ENCODE results near the gene PLAC1.

PLAC1 gene

GRCh38 chrX:134633832-134634231, 24.4 kb downstream of the PLAC1 start:
- Histone ChIP-seq H3K27ac (no peak overlapping the region), H3K4me3 (no peak overlapping the region)

- Histone ChIP-seq H3K27ac (no peak overlapping the region), H3K4me3 (no peak overlapping the region)
Observed at GRCh38 chrX:134633394-134633793, 24.9 kb downstream of the PLAC1 start.

GRCh38 chrX:134632355-134632754, 25.9 kb downstream of the PLAC1 start:
- Histone ChIP-seq H3K27ac (no peak overlapping the region), H3K4me3 (no peak overlapping the region)

- no peak overlapping the region for H3K4me3 ChIP-seq
- no peak overlapping the region for H3K27ac ChIP-seq
Observed at GRCh38 chrX:134631426-134632346, 26.6 kb downstream of the PLAC1 start.

- Histone ChIP-seq H3K27ac (no peak overlapping the region), H3K4me3 (no peak overlapping the region)
Observed at GRCh38 chrX:134628663-134629062, 29.6 kb downstream of the PLAC1 start.

GRCh38 chrX:134626434-134626833, 31.8 kb downstream of the PLAC1 start:
- Histone ChIP-seq H3K4me3 (no peak overlapping the region), H3K27ac (no peak overlapping the region)

- H3K4me3 ChIP-seq, result no peak overlapping the region
- no peak overlapping the region for H3K27ac ChIP-seq
Observed at GRCh38 chrX:134625315-134625718, 33.0 kb downstream of the PLAC1 start.

GRCh38 chrX:134624046-134624430, 34.2 kb downstream of the PLAC1 start:
- H3K4me3 ChIP-seq, result no peak overlapping the region
- H3K27ac ChIP-seq, result no peak overlapping the region

- Histone ChIP-seq H3K4me3 (no peak overlapping the region), H3K27ac (peak overlapping the region in 2 of 21 experiments; percentile 62 to 67)
Observed at GRCh38 chrX:134623293-134624045, 34.8 kb downstream of the PLAC1 start.

GRCh38 chrX:134622813-134623185, 35.5 kb downstream of the PLAC1 start:
- peak overlapping the region in 4 of 21 experiments; percentile 47 to 67 (median 56) for H3K27ac ChIP-seq
- H3K4me3 ChIP-seq, result no peak overlapping the region

GRCh38 chrX:134622056-134622812, 36.0 kb downstream of the PLAC1 start:
- H3K4me3 ChIP-seq, result no peak overlapping the region

GRCh38 chrX:134619838-134620237, 38.4 kb downstream of the PLAC1 start:
- H3K27ac ChIP-seq, result no peak overlapping the region
- H3K4me3 ChIP-seq, result no peak overlapping the region

More at GRCh38 chrX:134622056-134622812, 36.0 kb downstream of the PLAC1 start:
- peak overlapping the region in 5 of 21 experiments; percentile 47 to 67 (median 60) for H3K27ac ChIP-seq

GRCh38 chrX:134613396-134613795, 44.9 kb downstream of the PLAC1 start:
- Histone ChIP-seq H3K4me3 (no peak overlapping the region), H3K27ac (no peak overlapping the region)

GRCh38 chrX:134608153-134608552, 50.1 kb downstream of the PLAC1 start:
- H3K4me3 ChIP-seq, result no peak overlapping the region
- H3K27ac ChIP-seq, result no peak overlapping the region

- no peak overlapping the region for H3K27ac ChIP-seq
- no peak overlapping the region for H3K4me3 ChIP-seq
Observed at GRCh38 chrX:134607523-134607922, 50.7 kb downstream of the PLAC1 start.

GRCh38 chrX:134604701-134605311, 53.5 kb downstream of the PLAC1 start:
- Histone ChIP-seq H3K4me3 (no peak overlapping the region), H3K27ac (peak overlapping the region in 1 of 21 experiments; percentile 37)

- H3K4me3 ChIP-seq, result no peak overlapping the region
- H3K27ac ChIP-seq, result peak overlapping the region in 1 of 21 experiments; percentile 37
Observed at GRCh38 chrX:134603806-134604700, 54.2 kb downstream of the PLAC1 start.

- Histone ChIP-seq H3K4me3 (no peak overlapping the region), H3K27ac (no peak overlapping the region)
Observed at GRCh38 chrX:134602410-134602809, 55.9 kb downstream of the PLAC1 start.

All from skin epidermis (tissue), 12 donors.